Activated CD4-positive, alpha-beta T cell treated with anti-CD3 and anti-CD28 coated beads, Interleukin-2, amount 10 ng/mL, durations not matched to agents 7 days and 5 days (primary cell): ENCODE measurements around the gene IGFALS. TPM values are rescaled to one million over a fixed set of nuclear protein-coding genes. Genes with fewer than 3 reads are reported as not detected.
A peak's percentile ranks its signal among the peaks of the same experiment; 100 is the strongest.

Experiments used
- CTCF ChIA-PET: fragments of 350-600 bp; sonication (Branson Sonifier 250); formaldehyde crosslinking; loops from one replicate; lab custom pipeline; 2021; ENCODE audit warnings: antibody characterized with exemption; lab: Charles Lee
- POLR2A ChIA-PET: fragments of 350-600 bp; sonication (Branson Sonifier 250); formaldehyde crosslinking; loops from one replicate; lab custom pipeline; 2021; ENCODE audit warnings: antibody characterized with exemption; lab: Charles Lee
- DNase-seq: peaks from one replicate; pipeline ENCODE4 v3.0.0-alpha.2; 2020
- H3K27ac Mint-ChIP-seq: one replicate; pipeline ENCODE4 v1.8.0; 2021; ENCODE audit warnings: mild to moderate bottlenecking, moderate library complexity, mixed read lengths
- H3K27me3 Mint-ChIP-seq: one replicate; pipeline ENCODE4 v1.8.0; 2021; ENCODE audit warnings: mixed read lengths
- H3K36me3 Mint-ChIP-seq: one replicate; pipeline ENCODE4 v1.8.0; 2021; ENCODE audit warnings: low read depth, mixed read lengths
- H3K4me1 Mint-ChIP-seq: one replicate; pipeline ENCODE4 v1.8.0; 2021; ENCODE audit warnings: mixed read lengths
- H3K4me3 Mint-ChIP-seq: one replicate; pipeline ENCODE4 v1.8.0; 2021; ENCODE audit warnings: mild to moderate bottlenecking, moderate library complexity, mixed read lengths
- H3K9me3 Mint-ChIP-seq: one replicate; pipeline ENCODE4 v1.8.0; 2021; ENCODE audit warnings: mixed read lengths
- total RNA-seq, 2 experiments: library from RNA; stranded (reverse); gene quantifications; one replicate each; pipeline ENCODE4 v1.2.3, GENCODE V29; 2021

IGFALS gene
- total RNA-seq, result under 1 TPM in 1 of 2 experiments, not detected in 1; 0.15 TPM

- H3K4me1 Mint-ChIP-seq, result no peaks in the 10 kb centered on the region
- no peak within 1 kb of the TSS for H3K27ac Mint-ChIP-seq
- H3K36me3 Mint-ChIP-seq, result peaks cover 12% of the 10 kb centered on the region
- no peak within 1 kb of the TSS for H3K4me3 Mint-ChIP-seq
- no peak for DNase-seq
- ChIA-PET POLR2A (no interaction called here), CTCF (interaction anchor here (0.6 kb wide), 1 partner anchor 109 kb away, joined by 4 read pairs; no protein-coding TSS in a partner anchor)
- peaks cover 3% of the 10 kb centered on the region for H3K9me3 Mint-ChIP-seq
- H3K27me3 Mint-ChIP-seq, result no peaks in the 10 kb centered on the region
Observed at GRCh38 chr16:1793578-1794220, at the start of gene IGFALS. Gene IGFALS, minus strand, starts transcription at chr16:1793705. Its CDS starts 53 bp downstream, at chr16:1793652.

- Mint-ChIP-seq H3K4me3 (no peak overlapping the region), H3K27me3 (no peaks in the 10 kb centered on the region), H3K27ac (no peak overlapping the region), H3K4me1 (no peaks in the 10 kb centered on the region), H3K36me3 (no peaks in the 10 kb centered on the region), H3K9me3 (no peaks in the 10 kb centered on the region)
- CTCF ChIA-PET, result no interaction called here
- no peak for DNase-seq
- POLR2A ChIA-PET, result no interaction called here
Observed at GRCh38 chr16:1839554-1839953, 46.0 kb upstream of the IGFALS start.

DNA sequence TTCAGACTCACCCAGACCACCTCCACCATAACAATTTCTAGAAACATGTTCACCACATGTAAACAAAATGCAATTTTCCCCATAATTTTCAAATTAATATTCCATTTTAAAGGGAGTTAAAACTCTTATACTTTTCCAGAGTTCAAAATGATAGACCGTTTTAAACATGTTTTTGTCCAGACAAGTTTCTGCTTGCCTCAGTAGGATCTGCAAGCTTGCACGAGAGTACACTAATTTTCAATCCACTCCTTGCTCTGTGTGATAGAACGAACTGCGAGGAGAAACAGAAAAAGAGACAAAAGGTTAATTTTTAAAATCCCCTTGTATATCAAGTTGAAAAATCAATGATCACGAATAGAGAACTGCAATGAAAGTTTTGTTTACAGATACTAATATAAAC is 40.6 kb upstream of the IGFALS start:
- ChIA-PET CTCF (no interaction called here), POLR2A (no interaction called here)
- DNase-seq, result no peak
- Mint-ChIP-seq H3K27me3 (no peaks in the 10 kb centered on the region), H3K9me3 (no peaks in the 10 kb centered on the region), H3K27ac (peak overlapping the region; percentile 41), H3K4me3 (no peak overlapping the region), H3K36me3 (no peaks in the 10 kb centered on the region), H3K4me1 (peaks cover 4% of the 10 kb centered on the region)

- CTCF ChIA-PET, result no interaction called here
- Mint-ChIP-seq H3K36me3 (no peaks in the 10 kb centered on the region), H3K9me3 (no peaks in the 10 kb centered on the region), H3K4me3 (no peak overlapping the region), H3K27ac (no peak overlapping the region), H3K27me3 (no peaks in the 10 kb centered on the region), H3K4me1 (peaks cover 14% of the 10 kb centered on the region)
- POLR2A ChIA-PET, result interaction anchor here (0.7 kb wide), 1 partner anchor 837 kb away, joined by 3 read pairs; no protein-coding TSS in a partner anchor
- no peak for DNase-seq
Observed at GRCh38 chr16:1832838-1833454, 39.4 kb upstream of the IGFALS start.

DNA sequence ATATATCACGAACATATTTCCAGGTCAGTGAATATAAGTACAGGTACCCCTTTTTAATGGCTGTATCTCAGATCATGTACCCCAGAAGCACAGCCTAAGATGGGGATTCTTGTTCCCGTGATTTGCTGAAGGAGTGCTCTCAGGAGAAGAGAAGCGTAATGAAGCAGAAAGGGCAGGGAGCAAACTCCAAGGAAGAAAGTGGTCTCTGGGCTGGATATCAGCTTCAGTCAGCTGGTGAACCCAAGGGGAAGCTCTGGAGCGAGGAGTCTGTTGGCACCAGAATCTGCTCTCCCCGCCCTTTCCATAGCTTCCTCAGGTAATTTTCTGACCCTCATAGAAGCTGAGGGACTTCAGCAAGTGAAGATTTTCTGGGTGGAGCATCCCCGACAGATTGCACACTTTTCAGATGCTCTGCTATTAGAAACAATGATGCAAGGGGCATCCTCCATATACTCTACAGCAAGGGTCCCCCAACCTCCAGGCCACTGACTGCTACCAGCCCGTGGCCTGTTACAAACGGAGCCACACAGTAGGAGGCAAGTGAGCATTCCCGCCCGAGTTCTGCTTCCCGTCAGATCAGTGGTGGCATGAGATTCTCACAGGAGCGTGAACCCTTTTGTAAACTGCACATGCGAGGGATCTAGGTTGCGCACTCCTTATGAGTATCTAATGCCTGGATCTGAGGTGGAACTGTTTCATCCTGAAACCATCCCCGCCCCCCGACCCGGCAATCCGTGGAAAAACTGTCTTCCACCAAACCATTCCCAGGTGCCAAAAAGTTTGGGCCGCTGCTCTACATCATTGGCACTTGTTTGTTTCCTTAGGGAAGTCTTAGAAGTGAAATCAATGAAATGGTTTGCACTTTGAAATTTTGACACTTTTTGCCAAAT is 37.9 kb upstream of the IGFALS start:
- H3K9me3 Mint-ChIP-seq, result no peaks in the 10 kb centered on the region
- no peaks in the 10 kb centered on the region for H3K27me3 Mint-ChIP-seq
- no peak for DNase-seq
- ChIA-PET CTCF (no interaction called here), POLR2A (no interaction called here)
- H3K36me3 Mint-ChIP-seq, result no peaks in the 10 kb centered on the region
- no peak overlapping the region for H3K27ac Mint-ChIP-seq
- H3K4me3 Mint-ChIP-seq, result no peak overlapping the region
- peaks cover 20% of the 10 kb centered on the region for H3K4me1 Mint-ChIP-seq

- Mint-ChIP-seq H3K27ac (no peak overlapping the region), H3K4me1 (peaks cover 26% of the 10 kb centered on the region), H3K36me3 (no peaks in the 10 kb centered on the region), H3K9me3 (no peaks in the 10 kb centered on the region), H3K27me3 (no peaks in the 10 kb centered on the region), H3K4me3 (no peak overlapping the region)
- ChIA-PET CTCF (no interaction called here), POLR2A (no interaction called here)
- DNase-seq, result no peak
Observed at GRCh38 chr16:1830213-1830612, 36.7 kb upstream of the IGFALS start.

GRCh38 chr16:1828645-1829410 is 35.3 kb upstream of the IGFALS start:
- Mint-ChIP-seq H3K9me3 (no peaks in the 10 kb centered on the region), H3K27me3 (no peaks in the 10 kb centered on the region)
- POLR2A ChIA-PET, result interaction anchor here (0.5 kb wide), 1 partner anchor 9 kb away, joined by 5 read pairs; no protein-coding TSS in a partner anchor

DNA sequence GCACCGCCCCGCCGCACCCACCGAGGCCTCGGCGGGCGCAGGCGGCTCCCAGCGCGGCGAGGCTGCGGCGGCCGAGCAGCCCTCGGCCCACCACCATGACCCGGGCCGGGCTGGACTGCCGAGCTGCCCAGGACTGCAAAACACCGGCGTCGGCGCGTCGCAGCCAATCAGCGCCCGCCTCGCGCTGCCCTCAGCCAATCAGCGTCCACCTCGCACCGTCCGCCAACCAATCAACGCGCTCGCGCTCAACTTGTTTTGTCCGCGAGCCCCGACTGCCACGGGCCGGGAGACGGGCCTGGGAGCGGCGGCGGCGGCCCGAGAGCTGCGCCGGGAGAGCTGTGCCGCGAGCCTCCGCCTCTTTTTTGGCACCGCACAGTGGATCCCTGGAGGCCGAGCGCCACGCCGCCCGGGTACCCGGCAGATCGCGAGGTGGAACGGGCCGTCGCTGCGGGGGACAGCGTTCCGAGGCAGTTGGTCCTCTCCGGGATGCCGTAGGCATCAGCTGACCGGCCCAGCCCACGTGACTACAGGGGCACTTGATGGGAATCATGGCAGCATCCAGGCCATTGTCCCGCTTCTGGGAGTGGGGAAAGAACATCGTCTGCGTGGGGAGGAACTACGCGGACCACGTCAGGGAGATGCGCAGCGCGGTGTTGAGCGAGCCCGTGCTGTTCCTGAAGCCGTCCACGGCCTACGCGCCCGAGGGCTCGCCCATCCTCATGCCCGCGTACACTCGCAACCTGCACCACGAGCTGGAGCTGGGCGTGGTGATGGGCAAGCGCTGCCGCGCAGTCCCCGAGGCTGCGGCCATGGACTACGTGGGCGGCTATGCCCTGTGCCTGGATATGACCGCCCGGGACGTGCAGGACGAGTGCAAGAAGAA is 33.4 kb upstream of the IGFALS start, which contains the start of the genes FAHD1 and HAGH:
TSS of gene FAHD1 (plus strand) at position 516 of the 883 bp plus-strand sequence. CDS start at position 549, 33 bp downstream.
TSS of gene HAGH (minus strand) at position 135 of the 883 bp plus-strand sequence. CDS start at position 97, 38 bp downstream.
- ChIA-PET CTCF (interaction anchor here (0.6 to 1.6 kb wide), 6 partner anchors 11 to 1617 kb away, joined by 3 to 6 read pairs (median 4); partner anchors contain the start of genes NAA60, NDUFB10, NUBP2 and SPSB3), POLR2A (no interaction called here)
- Mint-ChIP-seq H3K9me3 (no peaks in the 10 kb centered on the region), H3K4me1 (peaks cover 37% of the 10 kb centered on the region), H3K36me3 (no peaks in the 10 kb centered on the region), H3K27ac (peak within 1 kb of the TSS; percentile 93), H3K4me3 (peak within 1 kb of the TSS; percentile 94), H3K27me3 (no peaks in the 10 kb centered on the region)
- peak; percentile 90 for DNase-seq

More at GRCh38 chr16:1828645-1829410, 35.3 kb upstream of the IGFALS start:
- peaks cover 35% of the 10 kb centered on the region for H3K4me1 Mint-ChIP-seq
- no peaks in the 10 kb centered on the region for H3K36me3 Mint-ChIP-seq
- peak overlapping the region; percentile 94 for H3K4me3 Mint-ChIP-seq
- H3K27ac Mint-ChIP-seq, result peak overlapping the region; percentile 62
- no peak for DNase-seq
- CTCF ChIA-PET, result no interaction called here

- H3K9me3 Mint-ChIP-seq, result no peaks in the 10 kb centered on the region
- no peaks in the 10 kb centered on the region for H3K27me3 Mint-ChIP-seq
- peak; percentile 63 for DNase-seq
- peak overlapping the region; percentile 86 for H3K27ac Mint-ChIP-seq
- H3K36me3 Mint-ChIP-seq, result no peaks in the 10 kb centered on the region
- CTCF ChIA-PET, result interaction anchor here (1.4 to 2.6 kb wide), 3 partner anchors 12 to 133 kb away, joined by 3 to 6 read pairs (median 5); partner anchors contain the start of genes NDUFB10, NUBP2 and SPSB3
- POLR2A ChIA-PET, result no interaction called here
- H3K4me1 Mint-ChIP-seq, result peaks cover 37% of the 10 kb centered on the region
- H3K4me3 Mint-ChIP-seq, result peak overlapping the region; percentile 81
Observed at GRCh38 chr16:1825864-1826690, 32.6 kb upstream of the IGFALS start.

- H3K27ac Mint-ChIP-seq, result peak overlapping the region; percentile 86
- ChIA-PET POLR2A (no interaction called here), CTCF (interaction anchor here (2.6 kb wide), 1 partner anchor 11 kb away, joined by 5 read pairs; no protein-coding TSS in a partner anchor)
- peak overlapping the region; percentile 81 for H3K4me3 Mint-ChIP-seq
- H3K27me3 Mint-ChIP-seq, result no peaks in the 10 kb centered on the region
- H3K36me3 Mint-ChIP-seq, result no peaks in the 10 kb centered on the region
- no peaks in the 10 kb centered on the region for H3K9me3 Mint-ChIP-seq
- DNase-seq, result no peak
- H3K4me1 Mint-ChIP-seq, result peaks cover 37% of the 10 kb centered on the region
Observed at GRCh38 chr16:1825381-1825863, 31.9 kb upstream of the IGFALS start.
